AG04449 (cell line): ENCODE results near the gene CHCHD1.
A peak's percentile ranks its signal among the peaks of the same experiment; 100 is the strongest.

Source experiments
- CTCF ChIA-PET: fragments of 350-600 bp; formaldehyde crosslinking; extraction: SDS; loops from one replicate; lab custom pipeline; 2021; ENCODE audit warnings: antibody characterized with exemption; lab: Yijun Ruan, JAX
- POLR2A ChIA-PET: fragments of 400-600, 350-600 bp; formaldehyde crosslinking; extraction: SDS; loops from one replicate; lab custom pipeline; 2020; ENCODE audit warnings: antibody characterized with exemption, inconsistent platforms; lab: Yijun Ruan, JAX
- DNase-seq: peaks from one replicate; pipeline ENCODE4 v3.0.0-alpha.2; 2010; ENCODE audit warnings: low read depth, low spot score
- H3K4me3 ChIP-seq: 2 replicates; pipeline ENCODE4 v1.5.1; 2011; ENCODE audit warnings: low read depth, mild to moderate bottlenecking, control low read depth, low read length
- CTCF ChIP-seq: IDR thresholded peaks from one replicate; pipeline ENCODE4 v1.5.1; 2011; ENCODE audit warnings: mild to moderate bottlenecking, moderate library complexity, low read length, control low read depth, inconsistent platforms; ENCODE audit not compliant: insufficient read depth; ENCODE audit errors: missing control alignments

The CHCHD1 gene

DNA sequence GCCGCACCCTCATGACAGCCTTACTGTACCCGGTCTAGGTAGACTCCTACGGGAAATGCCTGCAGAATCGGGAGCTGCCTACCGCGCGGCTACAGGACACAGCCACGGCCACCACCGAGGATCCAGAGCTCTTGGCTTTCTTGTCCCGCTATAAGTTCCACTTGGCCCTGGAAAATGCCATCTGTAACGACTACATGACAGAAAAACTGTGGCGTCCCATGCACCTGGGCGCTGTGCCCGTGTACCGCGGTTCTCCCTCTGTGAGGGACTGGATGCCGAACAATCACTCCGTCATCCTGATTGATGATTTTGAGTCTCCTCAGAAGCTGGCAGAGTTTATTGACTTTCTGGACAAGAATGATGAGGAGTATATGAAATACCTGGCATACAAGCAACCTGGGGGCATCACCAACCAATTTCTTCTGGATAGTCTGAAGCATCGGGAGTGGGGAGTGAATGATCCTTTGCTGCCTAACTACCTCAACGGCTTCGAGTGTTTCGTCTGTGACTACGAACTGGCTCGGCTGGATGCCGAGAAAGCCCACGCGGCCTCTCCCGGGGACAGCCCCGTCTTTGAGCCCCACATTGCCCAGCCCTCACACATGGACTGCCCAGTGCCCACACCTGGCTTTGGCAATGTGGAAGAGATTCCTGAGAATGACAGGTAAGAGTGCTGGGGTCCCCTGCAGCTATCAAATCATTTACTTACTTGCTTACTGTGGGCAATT, 8.5 kb upstream of the CHCHD1 start:
- CTCF ChIA-PET, result interaction anchor here (1.0 to 5.3 kb wide), 9 partner anchors 8 to 243 kb away, joined by 3 to 34 read pairs (median 5); partner anchors contain the start of genes CHCHD1 and ZSWIM8
- TF ChIP-seq CTCF, result no peak
- peak overlapping the region; percentile 79 for H3K4me3 ChIP-seq
- POLR2A ChIA-PET, result interaction anchor here (1.8 to 3.3 kb wide), 3 partner anchors 8 to 13 kb away, joined by 4 to 25 read pairs (median 14); partner anchors contain the start of genes CHCHD1 and ZSWIM8
- no peak for DNase-seq

DNA sequence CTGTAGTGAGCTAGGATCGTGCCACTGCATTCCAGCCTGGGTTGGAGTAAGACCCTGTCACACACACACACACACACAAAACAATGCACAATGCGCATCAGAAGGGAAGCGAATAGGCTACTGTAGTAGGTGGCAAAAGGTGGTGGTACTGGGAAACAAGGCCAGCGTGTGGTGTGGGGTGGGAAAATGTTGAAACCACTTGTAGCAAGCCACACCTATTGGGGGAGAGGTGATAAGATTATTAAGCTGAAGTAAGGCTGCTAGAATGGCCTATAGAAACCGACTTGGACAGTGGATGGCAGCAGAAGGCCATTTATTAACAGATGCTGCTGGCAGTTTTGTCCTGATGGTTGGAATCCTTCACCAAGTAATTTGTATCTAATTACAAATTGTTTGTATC, 7.2 kb upstream of the CHCHD1 start:
- TF ChIP-seq CTCF, result no peak
- DNase-seq, result no peak
- H3K4me3 ChIP-seq, result peak overlapping the region; percentile 79
- POLR2A ChIA-PET, result no interaction called here
- CTCF ChIA-PET, result interaction anchor here (0.7 to 5.3 kb wide), 6 partner anchors 8 to 166 kb away, joined by 3 to 34 read pairs (median 4); no protein-coding TSS in a partner anchor

DNA sequence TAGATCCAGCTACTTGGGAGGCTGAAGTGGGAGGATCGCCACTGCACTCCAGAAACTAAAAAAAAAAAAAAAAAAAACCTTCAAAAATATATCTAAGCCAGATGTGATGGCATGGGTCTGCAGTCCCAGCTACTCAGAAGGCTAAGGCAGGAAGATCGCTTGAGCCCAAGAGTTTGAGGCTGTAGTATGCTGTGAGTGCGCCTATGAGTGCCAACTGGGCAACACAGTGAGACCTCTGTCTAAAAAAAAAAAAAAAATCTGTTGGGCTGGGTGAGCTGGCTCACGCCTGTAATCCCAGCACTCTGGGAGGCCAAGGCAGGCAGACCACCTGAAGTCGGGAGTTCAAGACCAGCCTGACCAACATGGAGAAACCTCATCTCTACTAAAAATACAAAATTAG, 2.8 kb upstream of the CHCHD1 start:
- DNase-seq, result no peak
- TF ChIP-seq CTCF, result no peak
- no peak overlapping the region for H3K4me3 ChIP-seq
- POLR2A ChIA-PET, result interaction anchor here (0.7 to 1.0 kb wide), 2 partner anchors 9 to 58 kb away, joined by 4 to 7 read pairs; no protein-coding TSS in a partner anchor
- CTCF ChIA-PET, result interaction anchor here (0.8 to 3.2 kb wide), 3 partner anchors 89 to 102 kb away, joined by 3 to 12 read pairs (median 4); no protein-coding TSS in a partner anchor

DNA sequence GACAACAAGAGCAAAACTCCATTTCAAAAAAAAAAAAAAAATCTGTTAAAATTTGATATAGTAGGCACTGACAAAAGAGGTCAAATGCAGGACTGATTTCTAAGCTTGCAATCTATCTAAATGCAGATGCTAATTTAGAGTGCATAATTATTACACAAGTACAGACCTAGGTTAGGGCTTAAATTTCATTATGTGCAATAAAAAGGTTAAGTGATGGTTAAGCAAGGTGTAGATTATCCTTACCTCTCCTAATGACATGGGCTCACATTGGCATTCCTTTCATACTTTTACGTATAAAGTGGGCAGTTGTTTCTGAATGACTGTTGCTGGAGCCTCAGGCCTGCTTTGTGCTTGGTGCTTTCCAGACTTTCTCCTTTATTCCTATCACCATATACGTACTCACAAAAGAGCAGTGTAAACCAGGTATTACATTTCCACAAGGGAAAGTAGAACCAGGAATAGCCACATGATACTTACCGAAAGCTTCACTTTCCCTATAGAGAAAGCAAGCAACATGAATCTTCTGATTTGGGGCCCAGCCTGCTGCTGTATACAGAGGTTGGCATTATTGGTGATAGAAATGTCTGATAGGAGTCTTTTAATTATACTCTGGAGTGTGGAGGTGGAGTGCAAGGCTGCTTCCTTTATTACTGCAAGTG, 2.2 kb upstream of the CHCHD1 start:
- CTCF ChIA-PET, result interaction anchor here (0.8 kb wide), 1 partner anchor 31 kb away, joined by 3 read pairs; no protein-coding TSS in a partner anchor
- POLR2A ChIA-PET, result interaction anchor here (0.7 to 3.3 kb wide), 3 partner anchors 7 to 59 kb away, joined by 4 to 25 read pairs (median 7); a partner anchor contains a TSS
- DNase-seq, result no peak
- TF ChIP-seq CTCF, result no peak
- H3K4me3 ChIP-seq, result no peak overlapping the region

DNA sequence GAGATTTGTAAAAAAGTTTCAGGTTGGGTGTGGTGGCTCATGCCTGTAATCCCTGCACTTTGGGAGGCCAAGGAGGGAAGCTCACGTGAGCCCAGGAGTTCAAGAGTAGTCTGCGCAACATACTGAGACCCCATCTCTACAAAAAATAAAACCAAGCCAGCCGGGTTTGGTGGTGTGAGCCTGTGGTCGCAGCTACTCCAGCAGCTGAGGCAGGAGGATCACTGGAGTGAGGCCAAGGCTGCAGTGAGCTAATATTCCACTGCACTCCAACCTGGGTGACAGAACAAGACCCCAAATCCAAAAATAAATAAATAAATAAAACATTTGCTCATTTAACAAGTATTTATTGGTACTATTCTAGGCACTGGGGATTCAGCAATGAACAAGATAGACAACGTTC, 1.5 kb upstream of the CHCHD1 start:
- no peak for DNase-seq
- no peak overlapping the region; the same call in 1 of the 2 replicates for H3K4me3 ChIP-seq
- no peak for TF ChIP-seq CTCF
- CTCF ChIA-PET, result interaction anchor here (0.8 to 3.0 kb wide), 4 partner anchors 8 to 100 kb away, joined by 3 to 13 read pairs (median 6); a partner anchor contains a TSS
- POLR2A ChIA-PET, result interaction anchor here (3.3 kb wide), 1 partner anchor 8 kb away, joined by 25 read pairs; a partner anchor contains a TSS
